B cell (primary cell): ENCODE results near the gene B4GALT5. TPM values are rescaled to one million over a fixed set of nuclear protein-coding genes. Genes with fewer than 3 reads are reported as not detected.
A peak's percentile ranks its signal among the peaks of the same experiment; 100 is the strongest.

Experiments
- ATAC-seq: fragments of 200-7000 bp; cut with Tn5 transposase; one replicate; pipeline ENCODE4 v1.10.0; 2021; ENCODE audit warnings: low read depth, mild to moderate bottlenecking, moderate number of reproducible peaks, moderate library complexity
- CTCF ChIA-PET: fragments of 350-600 bp; sonication (Branson Sonifier 250); formaldehyde crosslinking; loops from one replicate; lab custom pipeline; 2021; ENCODE audit warnings: antibody characterized with exemption, inconsistent platforms; lab: Charles Lee
- POLR2A ChIA-PET: fragments of 350-600 bp; sonication (Branson Sonifier 250); formaldehyde crosslinking; loops from one replicate; lab custom pipeline; 2021; ENCODE audit warnings: antibody characterized with exemption; lab: Charles Lee
- DNase-seq: peaks from one replicate; pipeline ENCODE4 v3.0.0; 2013
- H2AFZ ChIP-seq: 2 replicates; pipeline ENCODE4 v1.6.1; 2012; ENCODE audit warnings: mild to moderate bottlenecking, low read depth, low read length; ENCODE audit not compliant: insufficient read depth, poor library complexity, severe bottlenecking
- H3K27ac ChIP-seq, 2 donors: 1 replicate in 1 of 2; 2 replicates in 1 of 2; pipeline ENCODE4 v1.5.1; 2012 to 2013; ENCODE audit warnings: low read length in 2 of 2, mild to moderate bottlenecking in 2 of 2, moderate library complexity in 1 of 2
- H3K27me3 ChIP-seq, 4 experiments: fragments of 200-600 bp in 1 of 4; sonication (generic) in 1 of 4; replicated peaks in 1 of 4; 1 replicate in 2 of 4; 2 replicates in 2 of 4; pipeline versions ENCODE4 v1.6.1 to v1.7.0; 2013 to 2016; ENCODE audit warnings: low read length in 3 of 4, mild to moderate bottlenecking in 2 of 4, mixed read lengths in 1 of 4, moderate library complexity in 1 of 4; ENCODE audit not compliant: insufficient read depth in 4 of 4, control insufficient read depth in 3 of 4; ENCODE audit errors: control extremely low read depth in 1 of 4
- H3K36me3 ChIP-seq, 2 experiments: replicated peaks in 1 of 2; 1 replicate in 1 of 2; 2 replicates in 1 of 2; pipeline versions ENCODE4 v1.6.1 to v1.7.1; 2013; ENCODE audit warnings: low read length in 1 of 2; ENCODE audit not compliant: insufficient read depth in 2 of 2, control insufficient read depth in 1 of 2; ENCODE audit errors: control extremely low read depth in 1 of 2, extremely low read depth in 1 of 2
- H3K4me1 ChIP-seq, 2 donors: fragments of 200-600 bp in 1 of 2; sonication (generic) in 1 of 2; 1 replicate in 1 of 2; 2 replicates in 1 of 2; pipeline versions ENCODE4 v1.5.1 to v1.6.1; 2013 to 2017; ENCODE audit warnings: low read length in 2 of 2; ENCODE audit not compliant: control insufficient read depth in 2 of 2, insufficient read depth in 2 of 2
- H3K4me2 ChIP-seq: replicated peaks from 2 replicates; pipeline ENCODE3; 2012; ENCODE audit warnings: mild to moderate bottlenecking, low read depth, low read length; ENCODE audit not compliant: poor library complexity, severe bottlenecking
- H3K4me3 ChIP-seq, 5 experiments: fragments of 200-600 bp in 1 of 5; sonication (generic) in 1 of 5; 1 replicate in 3 of 5; 2 replicates in 2 of 5; pipeline versions ENCODE4 v1.5.1 to v1.7.0; 2011 to 2016; ENCODE audit warnings: low read length in 4 of 5, mild to moderate bottlenecking in 4 of 5, low read depth in 2 of 5, control low read depth in 1 of 5, moderate library complexity in 1 of 5; ENCODE audit not compliant: insufficient read depth in 1 of 5; ENCODE audit errors: control extremely low read depth in 1 of 5, extremely low read depth in 1 of 5
- H3K79me2 ChIP-seq: fragments of 200-600 bp; sonication (generic); one replicate; pipeline ENCODE4 v1.6.0; 2016; ENCODE audit warnings: low read length; ENCODE audit not compliant: control insufficient read depth, insufficient read depth
- H3K9ac ChIP-seq: fragments of 200-600 bp; sonication (generic); 2 replicates; pipeline ENCODE4 v1.6.1; 2017; ENCODE audit warnings: mild to moderate bottlenecking, low read length, moderate library complexity
- H3K9me3 ChIP-seq, 3 donors: one replicate each; pipeline versions ENCODE4 v1.6.1 to v1.7.1; 2013; ENCODE audit warnings: low read length in 2 of 3; ENCODE audit not compliant: control insufficient read depth in 2 of 3, insufficient read depth in 1 of 3; ENCODE audit errors: control extremely low read depth in 1 of 3
- H4K20me1 ChIP-seq: 2 replicates; pipeline ENCODE4 v1.6.0; 2012; ENCODE audit warnings: mild to moderate bottlenecking, low read length; ENCODE audit not compliant: insufficient read depth, control insufficient read depth, poor library complexity, severe bottlenecking
- H3K27ac Mint-ChIP-seq: one replicate; pipeline ENCODE4 v1.8.0; 2021; ENCODE audit warnings: mixed read lengths
- H3K27me3 Mint-ChIP-seq: one replicate; pipeline ENCODE4 v1.8.0; 2021; ENCODE audit warnings: mixed read lengths
- H3K4me1 Mint-ChIP-seq: one replicate; pipeline ENCODE4 v1.8.0; 2021; ENCODE audit warnings: mixed read lengths
- H3K4me3 Mint-ChIP-seq: one replicate; pipeline ENCODE4 v1.8.0; 2021; ENCODE audit warnings: mixed read lengths
- H3K9me3 Mint-ChIP-seq: one replicate; pipeline ENCODE4 v1.8.0; 2022; ENCODE audit warnings: mixed read lengths; ENCODE audit not compliant: insufficient read depth
- CTCF ChIP-seq: fragments of 200-600 bp; IDR thresholded peaks from one replicate; pipeline ENCODE4 v1.8.0; 2022; ENCODE audit warnings: antibody characterized with exemption, mild to moderate bottlenecking
- EZH2 ChIP-seq: IDR thresholded peaks from 2 replicates; pipeline ENCODE4 v1.6.1; 2012; ENCODE audit warnings: borderline replicate concordance, low read depth, mild to moderate bottlenecking, moderate library complexity, low read length; ENCODE audit not compliant: insufficient read depth, poor library complexity, severe bottlenecking
- WGBS: methylation state at CpG from one replicate; pipeline ENCODE4 v1.1.5; 2013; ENCODE audit warnings: missing lambda C conversion rate; ENCODE audit not compliant: insufficient coverage; 5-methylcytosine and 5-hydroxymethylcytosine counted together
- intact Hi-C: fragments of 100-400 bp; cut with micrococcal nuclease; formaldehyde crosslinking; loops from one replicate; pipeline ENCODE4 v1.10.0; 2022
- polyA plus RNA-seq: library from polyadenylated mRNA; depleted of rRNA; stranded (reverse); fragments of >200 nt; gene quantifications from 2 replicates; pipeline ENCODE4 v1.2.3, GENCODE V29; 2012
- total RNA-seq, 2 donors: library from RNA; stranded (reverse); fragments of 120-200 nt in 1 of 2; gene quantifications; 1 replicate in 1 of 2; 2 replicates in 1 of 2; pipeline versions ENCODE4 v1.2.3 to v1.2.4, GENCODE V29; 2013 to 2022

The B4GALT5 gene
- total and polyA plus RNA-seq, 2 donors (not counting 1 experiment from before 2014, with no cell fraction given), result 3.4 to 7.3 TPM

- Histone ChIP-seq H3K27ac (no peak overlapping the region), H3K4me2 (no peak overlapping the region), H3K9ac (no peak overlapping the region), H3K9me3 (no peaks in the 10 kb centered on the region), H3K4me3 (no peak overlapping the region), H2AFZ (no peak overlapping the region), H3K36me3 (no peaks in the 10 kb centered on the region), H3K27me3 (no peaks in the 10 kb centered on the region), H4K20me1 (peaks cover 6% of the 10 kb centered on the region), H3K79me2 (peaks cover 54% of the 10 kb centered on the region), H3K4me1 (peaks cover 9% of the 10 kb centered on the region in 2 donors)
- H3K4me3 Mint-ChIP-seq, result no peak overlapping the region
- ChIA-PET CTCF (no interaction called here), POLR2A (no interaction called here)
- intact Hi-C loops, result no loop called here
- H3K4me1 Mint-ChIP-seq, result peaks cover 28% of the 10 kb centered on the region
- no peaks in the 10 kb centered on the region for H3K27me3 Mint-ChIP-seq
- no peak for TF ChIP-seq CTCF
- TF ChIP-seq EZH2, result no peak
- DNase-seq (no peak), ATAC-seq (no peak)
- WGBS, result no CpG with 5 or more reads among the region's 4 CpGs
- no peak overlapping the region for H3K27ac Mint-ChIP-seq
- H3K9me3 Mint-ChIP-seq, result no peaks in the 10 kb centered on the region
These were observed 30.9 kb downstream of the B4GALT5 start for GRCh38 chr20:49682798-49683197.

GRCh38 chr20:49682278-49682677, 31.4 kb downstream of the B4GALT5 start:
- TF ChIP-seq CTCF (no peak), EZH2 (no peak)
- H3K9me3 Mint-ChIP-seq, result no peaks in the 10 kb centered on the region
- H3K4me3 ChIP-seq, result no peak overlapping the region
- DNase-seq (no peak), ATAC-seq (no peak)
- H3K27me3 ChIP-seq, result no peaks in the 10 kb centered on the region
- no peak overlapping the region for H3K9ac ChIP-seq
- H2AFZ ChIP-seq, result no peak overlapping the region
- peaks cover 3% of the 10 kb centered on the region for H4K20me1 ChIP-seq
- H3K9me3 ChIP-seq, result no peaks in the 10 kb centered on the region
- H3K79me2 ChIP-seq, result peaks cover 59% of the 10 kb centered on the region
- no peak overlapping the region for H3K4me2 ChIP-seq
- no peak overlapping the region for H3K27ac ChIP-seq
- intact Hi-C loops, result no loop called here
- H3K36me3 ChIP-seq, result no peaks in the 10 kb centered on the region
- 97% methylated on average over 8 of the region's 8 CpGs for WGBS
- CTCF ChIA-PET, result no interaction called here
- no peak overlapping the region for H3K4me3 Mint-ChIP-seq
- peaks cover 11 to 13% of the 10 kb centered on the region in 2 donors for H3K4me1 ChIP-seq
- H3K4me1 Mint-ChIP-seq, result peaks cover 30% of the 10 kb centered on the region
- POLR2A ChIA-PET, result no interaction called here
- no peaks in the 10 kb centered on the region for H3K27me3 Mint-ChIP-seq
- peak overlapping the region; percentile 27 for H3K27ac Mint-ChIP-seq
